CD14-positive monocyte (primary cell): ENCODE measurements around the gene EML6. TPM values are rescaled to one million over a fixed set of nuclear protein-coding genes. Genes with fewer than 3 reads are reported as not detected.

Experiments used
- DNase-seq, 3 donors: peaks; one replicate each; pipeline ENCODE4 v3.0.0-alpha.2; 2011 to 2022
- H2AFZ ChIP-seq: 2 replicates; pipeline ENCODE4 v1.6.0; 2012; ENCODE audit warnings: mild to moderate bottlenecking, low read depth, low read length, inconsistent platforms; ENCODE audit not compliant: insufficient read depth, poor library complexity, severe bottlenecking
- H3K27ac ChIP-seq, 2 donors: 1 replicate in 1 of 2; 2 replicates in 1 of 2; pipeline ENCODE4 v1.5.1; 2012 to 2013; ENCODE audit warnings: low read length in 2 of 2, control low read depth in 1 of 2, inconsistent platforms in 1 of 2, low read depth in 1 of 2, mild to moderate bottlenecking in 1 of 2
- H3K27me3 ChIP-seq, 2 donors: one replicate each; pipeline versions ENCODE4 v1.6.0 to v1.6.1; 2011 to 2013; ENCODE audit warnings: low read length in 2 of 2; ENCODE audit not compliant: control insufficient read depth in 2 of 2, insufficient read depth in 2 of 2
- H3K36me3 ChIP-seq, 2 donors: replicated peaks in 1 of 2; 1 replicate in 1 of 2; 2 replicates in 1 of 2; pipeline versions ENCODE4 v1.5.1 to v1.6.1; 2012 to 2013; ENCODE audit warnings: low read length in 2 of 2, control low read depth in 1 of 2, inconsistent platforms in 1 of 2, mild to moderate bottlenecking in 1 of 2; ENCODE audit not compliant: insufficient read depth in 2 of 2, control insufficient read depth in 1 of 2
- H3K4me1 ChIP-seq, 2 donors: 1 replicate in 1 of 2; 2 replicates in 1 of 2; pipeline versions ENCODE4 v1.5.1 to v1.6.1; 2012 to 2013; ENCODE audit warnings: low read length in 2 of 2, control low read depth in 1 of 2, inconsistent platforms in 1 of 2, mild to moderate bottlenecking in 1 of 2, moderate library complexity in 1 of 2; ENCODE audit not compliant: insufficient read depth in 2 of 2, control insufficient read depth in 1 of 2
- H3K4me2 ChIP-seq: replicated peaks from 2 replicates; pipeline ENCODE3; 2012; ENCODE audit warnings: low read length, moderate library complexity, mild to moderate bottlenecking; ENCODE audit not compliant: poor library complexity, severe bottlenecking; ENCODE audit errors: extremely low read depth
- H3K4me3 ChIP-seq, 3 experiments: fragments of 200-600 bp in 1 of 3; sonication (generic) in 1 of 3; replicated peaks in 1 of 3; 1 replicate in 2 of 3; 2 replicates in 1 of 3; pipeline ENCODE4 v1.5.1; 2011 to 2013; ENCODE audit warnings: low read length in 3 of 3, mild to moderate bottlenecking in 3 of 3, control low read depth in 2 of 3, low read depth in 2 of 3, inconsistent platforms in 1 of 3, moderate library complexity in 1 of 3
- H3K79me2 ChIP-seq: 2 replicates; pipeline ENCODE4 v1.6.0; 2012; ENCODE audit warnings: mild to moderate bottlenecking, control low read depth, inconsistent platforms, low read length, moderate library complexity; ENCODE audit not compliant: insufficient read depth
- H3K9ac ChIP-seq: 2 replicates; pipeline ENCODE4 v1.6.0; 2017; ENCODE audit warnings: low read length, mild to moderate bottlenecking; ENCODE audit not compliant: insufficient read depth, poor library complexity, severe bottlenecking
- H3K9me3 ChIP-seq, 2 donors: replicated peaks in 1 of 2; 1 replicate in 1 of 2; 2 replicates in 1 of 2; pipeline versions ENCODE4 v1.5.1 to v1.6.1; 2012 to 2013; ENCODE audit warnings: low read length in 2 of 2, control low read depth in 1 of 2; ENCODE audit not compliant: control insufficient read depth in 1 of 2, insufficient read depth in 1 of 2
- H4K20me1 ChIP-seq: 2 replicates; pipeline ENCODE4 v1.6.0; 2012; ENCODE audit warnings: mild to moderate bottlenecking, low read length, control low read depth, moderate library complexity; ENCODE audit not compliant: insufficient read depth
- H3K27ac Mint-ChIP-seq, 7 donors: one replicate each; pipeline ENCODE4 v1.8.0; 2020; ENCODE audit warnings: mild to moderate bottlenecking in 7 of 7, mixed read lengths in 7 of 7, moderate library complexity in 6 of 7, inconsistent platforms in 2 of 7
- H3K27me3 Mint-ChIP-seq, 3 donors: one replicate each; pipeline ENCODE4 v1.8.0; 2021 to 2022; ENCODE audit warnings: low read depth in 3 of 3, mild to moderate bottlenecking in 3 of 3, mixed read lengths in 3 of 3, moderate library complexity in 3 of 3, inconsistent platforms in 1 of 3
- H3K36me3 Mint-ChIP-seq, 2 donors: one replicate each; pipeline ENCODE4 v1.8.0; 2020; ENCODE audit warnings: mixed read lengths in 2 of 2, inconsistent platforms in 1 of 2, mild to moderate bottlenecking in 1 of 2
- H3K4me1 Mint-ChIP-seq: one replicate; pipeline ENCODE4 v1.8.0; 2020; ENCODE audit warnings: mild to moderate bottlenecking, mixed read lengths
- H3K4me3 Mint-ChIP-seq, 2 donors: one replicate each; pipeline ENCODE4 v1.8.0; 2020; ENCODE audit warnings: mild to moderate bottlenecking in 2 of 2, mixed read lengths in 2 of 2, moderate library complexity in 1 of 2
- H3K9me3 Mint-ChIP-seq, 7 donors: one replicate each; pipeline ENCODE4 v1.8.0; 2020 to 2022; ENCODE audit warnings: mixed read lengths in 7 of 7, mild to moderate bottlenecking in 6 of 7, moderate library complexity in 6 of 7, inconsistent platforms in 2 of 7
- WGBS: methylation state at CpG from one replicate; pipeline ENCODE4 v1.1.5; 2013; ENCODE audit warnings: missing lambda C conversion rate; ENCODE audit not compliant: insufficient coverage; 5-methylcytosine and 5-hydroxymethylcytosine counted together
- intact Hi-C, 2 donors: fragments of 100-400 bp; cut with micrococcal nuclease; formaldehyde crosslinking; loops; one replicate each; pipeline versions ENCODE4 v1.15.0 to v1.15.1; 2023
- polyA plus RNA-seq, 3 donors: library from polyadenylated mRNA; depleted of rRNA in 1 of 3; unstranded in 2 of 3; stranded (reverse) in 1 of 3; fragments of 300-500 nt in 2 of 3; fragments of >200 nt in 1 of 3; fragmentation: Illumina TruSeq in 2 of 3; gene quantifications; 1 replicate in 2 of 3; 2 replicates in 1 of 3; pipeline ENCODE4 v1.2.3, GENCODE V29; 2012 to 2021
- TF ChIP-seq, protein P1 (sequence below): fragments of 200-600 bp; IDR thresholded peaks from one replicate; pipeline ENCODE4 v1.8.0; 2022; ENCODE audit warnings: antibody characterized with exemption, mild to moderate bottlenecking

Gene EML6
- polyA plus RNA-seq, 3 donors = 0.79 TPM; not detected in 2

DNA sequence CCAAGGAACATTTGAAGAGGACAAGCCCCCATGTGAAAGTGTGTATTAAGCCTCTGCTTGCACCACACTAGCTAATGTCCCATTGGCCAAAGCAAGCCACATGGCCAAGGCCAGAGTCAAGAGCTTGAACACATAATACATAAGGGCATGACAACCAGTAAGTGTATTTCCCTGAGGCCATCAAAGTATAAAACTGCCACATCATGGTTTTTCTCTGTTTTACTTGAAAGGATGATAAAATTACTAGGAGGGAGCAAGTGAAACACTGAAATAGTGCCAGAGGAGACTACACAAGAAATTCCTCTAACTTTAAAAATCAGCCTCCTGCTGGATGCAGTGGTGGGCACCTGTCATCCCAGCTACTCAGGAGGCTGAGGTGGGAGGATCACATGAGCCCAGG is 30.9 kb upstream of the EML6 start:
- Histone ChIP-seq H3K79me2 (no peaks in the 10 kb centered on the region), H3K9ac (no peak overlapping the region), H3K4me1 (no peaks in the 10 kb centered on the region), H3K36me3 (no peaks in the 10 kb centered on the region), H3K4me3 (no peak overlapping the region), H3K9me3 (no peaks in the 10 kb centered on the region), H3K27ac (no peak overlapping the region), H4K20me1 (no peaks in the 10 kb centered on the region), H3K27me3 (peaks cover 0 to 2% of the 10 kb centered on the region in 2 donors), H2AFZ (no peak overlapping the region), H3K4me2 (no peak overlapping the region)
- TF ChIP-seq, protein P1, sequence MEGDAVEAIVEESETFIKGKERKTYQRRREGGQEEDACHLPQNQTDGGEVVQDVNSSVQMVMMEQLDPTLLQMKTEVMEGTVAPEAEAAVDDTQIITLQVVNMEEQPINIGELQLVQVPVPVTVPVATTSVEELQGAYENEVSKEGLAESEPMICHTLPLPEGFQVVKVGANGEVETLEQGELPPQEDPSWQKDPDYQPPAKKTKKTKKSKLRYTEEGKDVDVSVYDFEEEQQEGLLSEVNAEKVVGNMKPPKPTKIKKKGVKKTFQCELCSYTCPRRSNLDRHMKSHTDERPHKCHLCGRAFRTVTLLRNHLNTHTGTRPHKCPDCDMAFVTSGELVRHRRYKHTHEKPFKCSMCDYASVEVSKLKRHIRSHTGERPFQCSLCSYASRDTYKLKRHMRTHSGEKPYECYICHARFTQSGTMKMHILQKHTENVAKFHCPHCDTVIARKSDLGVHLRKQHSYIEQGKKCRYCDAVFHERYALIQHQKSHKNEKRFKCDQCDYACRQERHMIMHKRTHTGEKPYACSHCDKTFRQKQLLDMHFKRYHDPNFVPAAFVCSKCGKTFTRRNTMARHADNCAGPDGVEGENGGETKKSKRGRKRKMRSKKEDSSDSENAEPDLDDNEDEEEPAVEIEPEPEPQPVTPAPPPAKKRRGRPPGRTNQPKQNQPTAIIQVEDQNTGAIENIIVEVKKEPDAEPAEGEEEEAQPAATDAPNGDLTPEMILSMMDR = no peak
- H3K4me1 Mint-ChIP-seq = no peaks in the 10 kb centered on the region
- peak overlapping the region in 1 of 7 donors; percentile 34 for H3K27ac Mint-ChIP-seq
- intact Hi-C loops = no loop called here
- no peak for DNase-seq
- no peaks in the 10 kb centered on the region for H3K9me3 Mint-ChIP-seq
- no peaks in the 10 kb centered on the region for H3K36me3 Mint-ChIP-seq
- peaks cover 0 to 2% (median 1%) of the 10 kb centered on the region in 3 donors for H3K27me3 Mint-ChIP-seq
- no peak overlapping the region for H3K4me3 Mint-ChIP-seq

DNA sequence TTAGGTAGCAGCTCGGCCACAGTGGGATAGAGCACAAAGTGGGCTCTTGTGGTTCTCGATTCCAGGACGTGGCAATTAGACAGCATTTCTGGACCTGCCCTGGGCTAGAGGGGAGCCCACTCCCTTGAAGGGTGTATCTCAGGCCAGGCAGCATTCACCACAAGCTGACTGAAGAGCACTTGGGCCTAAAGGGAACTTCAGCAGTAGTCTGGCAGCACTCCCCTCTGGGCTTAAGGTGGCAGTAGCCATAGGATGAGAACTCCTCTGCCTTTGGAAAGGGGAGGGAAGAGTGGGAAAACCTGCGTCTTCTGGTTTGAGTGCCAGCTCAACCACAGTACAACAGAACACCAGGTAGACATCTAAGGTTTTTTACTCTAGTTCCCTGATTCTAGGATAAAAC is 28.1 kb upstream of the EML6 start:
- Mint-ChIP-seq H3K27me3 (peaks cover 1 to 5% (median 2%) of the 10 kb centered on the region in 3 donors), H3K4me1 (no peaks in the 10 kb centered on the region), H3K36me3 (no peaks in the 10 kb centered on the region), H3K9me3 (peaks cover 0 to 5% (median 3%) of the 10 kb centered on the region in 7 donors), H3K4me3 (no peak overlapping the region), H3K27ac (no peak overlapping the region)
- Histone ChIP-seq H3K9me3 (no peaks in the 10 kb centered on the region), H3K4me3 (no peak overlapping the region), H3K27me3 (no peaks in the 10 kb centered on the region), H3K79me2 (no peaks in the 10 kb centered on the region), H3K4me1 (no peaks in the 10 kb centered on the region), H3K4me2 (no peak overlapping the region), H3K36me3 (no peaks in the 10 kb centered on the region), H3K9ac (no peak overlapping the region), H3K27ac (no peak overlapping the region), H4K20me1 (no peaks in the 10 kb centered on the region), H2AFZ (no peak overlapping the region)
- WGBS = 96% methylated on average over 3 of the region's 4 CpGs
- TF ChIP-seq, protein P1 = no peak
- DNase-seq = no peak
- intact Hi-C loops = no loop called here
